NCI-H510A (cell line): ENCODE results near the gene CCDC69.
"Not testable (repeated sequence)": the region's sequence is repeated elsewhere in the genome, so short reads cannot be mapped to it uniquely, and the experiment has no call there.

ENCODE experiments used
- DNase-seq: peaks from one replicate; lab custom pipeline; 2025; lab: John Stamatoyannopoulos, UW

CCDC69 gene

DNA sequence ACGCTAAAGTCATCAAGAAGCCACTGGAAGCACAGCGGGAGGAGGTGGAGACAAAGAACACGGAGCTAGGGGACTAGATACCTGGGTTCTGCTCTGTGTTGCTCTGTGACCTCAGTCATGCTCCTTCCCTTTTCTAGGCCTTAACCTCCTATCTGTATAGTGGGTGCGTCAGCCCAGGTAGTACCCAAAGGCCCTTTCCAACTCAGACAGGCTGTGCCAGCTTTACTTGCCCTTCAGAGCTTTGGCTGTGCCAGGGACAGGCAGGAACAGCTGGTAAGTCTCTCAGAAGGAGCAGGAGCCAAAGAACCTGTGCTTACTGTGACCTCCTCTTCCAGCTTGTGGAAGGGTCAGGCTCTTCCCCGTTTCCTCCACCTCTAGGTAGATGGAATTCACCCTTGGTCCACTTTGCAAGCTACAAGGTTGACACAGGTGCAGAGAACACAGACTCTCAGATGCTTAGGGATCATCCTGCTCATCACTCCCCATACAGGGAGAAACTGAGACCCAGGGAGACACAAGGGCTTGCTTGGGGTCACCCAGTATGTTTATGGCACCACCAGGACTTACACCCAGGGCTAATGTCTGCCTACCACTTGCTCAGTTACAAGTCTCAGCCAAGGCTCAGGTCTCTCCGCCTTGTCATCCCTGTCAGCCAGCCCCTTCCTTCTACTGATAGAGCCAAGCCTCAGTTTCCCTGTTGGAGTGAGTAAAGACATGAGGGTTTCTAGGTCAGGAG is 1.7 kb downstream of the CCDC69 start:
- no peak for DNase-seq

DNA sequence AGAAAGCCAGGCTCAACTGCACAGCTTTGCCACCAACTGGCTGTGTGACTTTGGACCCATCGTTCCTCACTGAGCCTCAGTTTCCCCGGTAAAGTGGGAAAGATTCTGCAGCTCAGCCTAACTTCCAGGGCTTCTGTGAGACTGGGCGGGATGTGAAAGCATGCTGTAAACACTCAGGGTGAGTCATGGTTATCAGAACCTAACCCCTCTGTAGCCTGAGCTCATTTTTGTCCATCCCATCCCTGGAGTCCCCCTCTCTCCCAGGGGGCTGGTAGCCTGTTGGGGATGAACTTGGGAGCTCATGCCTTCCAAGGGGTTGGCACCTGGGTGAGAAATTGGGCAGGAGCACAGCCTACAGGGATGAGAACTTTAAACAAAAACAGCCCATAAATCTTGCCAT is 2.3 kb downstream of the CCDC69 start:
- DNase-seq = no peak

DNA sequence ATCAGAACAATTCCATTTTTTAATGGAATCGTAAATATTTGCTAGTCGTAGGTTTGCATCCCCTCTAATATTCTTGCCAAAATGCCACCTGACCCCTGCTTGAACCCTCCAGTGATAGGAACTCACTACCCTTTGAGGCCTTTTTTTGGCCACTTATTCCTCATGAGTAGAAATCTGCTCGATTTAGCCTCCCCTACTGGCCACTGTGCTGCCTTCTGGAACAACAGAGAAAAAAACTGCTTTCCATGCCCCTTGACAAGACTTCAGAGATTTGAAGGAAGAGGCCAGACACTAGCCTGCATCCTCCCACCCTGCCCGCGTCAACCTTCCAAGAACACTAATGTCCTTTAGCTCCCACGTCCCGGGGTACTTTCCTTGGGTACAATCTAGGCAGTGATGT is 4.1 kb downstream of the CCDC69 start:
- DNase-seq = no peak

DNA sequence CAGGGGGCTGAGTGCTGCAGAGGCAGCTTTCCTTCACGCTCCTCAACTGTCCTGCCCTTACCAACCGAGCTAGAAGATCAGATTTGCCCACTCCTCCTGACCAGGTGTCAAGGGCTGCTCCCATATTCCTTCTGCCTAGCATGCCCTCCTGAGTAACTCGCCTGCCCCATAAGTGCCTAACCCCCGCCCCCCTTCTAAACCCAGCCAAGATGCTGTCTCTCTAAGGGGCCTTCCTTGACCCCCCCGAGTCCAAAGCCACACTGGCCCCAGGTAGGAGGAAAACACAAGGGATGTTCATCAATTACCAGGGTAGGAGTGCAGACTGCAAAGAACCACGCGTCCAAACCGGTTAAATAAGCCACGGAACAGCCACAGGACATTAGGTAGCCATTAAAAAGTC is 4.8 kb downstream of the CCDC69 start:
- DNase-seq = no peak

DNA sequence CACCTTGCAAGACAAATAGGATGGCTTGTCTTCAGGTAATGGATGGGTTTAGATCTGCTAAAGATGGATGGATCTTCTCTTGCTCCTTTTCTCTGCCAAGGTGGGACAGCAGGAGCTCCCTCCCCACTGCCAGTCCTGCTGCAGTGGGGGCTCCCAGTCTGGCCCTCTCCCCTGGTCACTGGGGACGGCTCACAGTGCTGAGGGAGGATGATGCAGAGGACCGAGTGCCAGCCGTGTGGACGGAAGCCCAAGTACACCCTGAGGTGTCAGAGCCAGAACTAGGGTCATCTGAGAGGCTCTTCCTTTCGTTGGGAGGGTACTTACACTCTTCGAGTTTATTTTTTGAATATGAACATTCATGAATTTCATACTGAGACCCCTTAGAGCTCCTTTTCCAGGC is 5.7 kb downstream of the CCDC69 start:
- DNase-seq = no peak

DNA sequence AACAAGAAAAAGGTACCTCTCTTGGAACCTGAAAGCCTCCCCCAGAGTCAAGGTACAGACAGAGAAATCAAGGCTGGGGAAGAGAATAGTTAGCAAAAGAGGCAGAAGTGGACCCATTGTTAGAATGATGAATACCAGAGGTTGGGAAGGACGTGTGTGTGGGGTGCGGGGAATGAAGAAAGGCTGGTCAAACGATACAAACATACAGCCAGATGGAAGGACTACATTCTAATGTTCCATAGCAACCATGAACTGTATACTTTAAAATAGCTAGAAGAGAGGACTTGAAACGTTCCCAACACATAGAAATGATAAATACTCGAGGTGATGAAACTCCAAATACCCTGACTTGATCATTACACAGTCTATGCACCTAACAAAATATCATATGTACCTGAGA is 7.1 kb downstream of the CCDC69 start:
- DNase-seq = no peak

DNA sequence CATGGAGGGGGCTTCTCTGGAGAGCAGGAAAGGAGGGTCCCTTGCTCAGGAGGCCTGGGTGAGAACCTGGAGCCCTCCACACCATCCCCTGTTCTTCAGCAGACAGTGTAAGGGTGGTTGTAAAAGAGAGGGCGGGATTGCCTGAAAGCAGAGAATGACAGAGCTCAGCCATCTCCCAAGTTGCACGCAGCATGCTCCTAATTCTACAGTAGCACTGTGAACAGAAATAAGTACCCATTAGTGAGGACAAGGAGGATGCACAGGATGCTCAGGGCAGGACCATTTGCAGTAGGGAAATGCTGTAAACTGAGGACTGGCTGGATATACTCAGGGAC is 8.4 kb downstream of the CCDC69 start:
- no peak for DNase-seq

DNA sequence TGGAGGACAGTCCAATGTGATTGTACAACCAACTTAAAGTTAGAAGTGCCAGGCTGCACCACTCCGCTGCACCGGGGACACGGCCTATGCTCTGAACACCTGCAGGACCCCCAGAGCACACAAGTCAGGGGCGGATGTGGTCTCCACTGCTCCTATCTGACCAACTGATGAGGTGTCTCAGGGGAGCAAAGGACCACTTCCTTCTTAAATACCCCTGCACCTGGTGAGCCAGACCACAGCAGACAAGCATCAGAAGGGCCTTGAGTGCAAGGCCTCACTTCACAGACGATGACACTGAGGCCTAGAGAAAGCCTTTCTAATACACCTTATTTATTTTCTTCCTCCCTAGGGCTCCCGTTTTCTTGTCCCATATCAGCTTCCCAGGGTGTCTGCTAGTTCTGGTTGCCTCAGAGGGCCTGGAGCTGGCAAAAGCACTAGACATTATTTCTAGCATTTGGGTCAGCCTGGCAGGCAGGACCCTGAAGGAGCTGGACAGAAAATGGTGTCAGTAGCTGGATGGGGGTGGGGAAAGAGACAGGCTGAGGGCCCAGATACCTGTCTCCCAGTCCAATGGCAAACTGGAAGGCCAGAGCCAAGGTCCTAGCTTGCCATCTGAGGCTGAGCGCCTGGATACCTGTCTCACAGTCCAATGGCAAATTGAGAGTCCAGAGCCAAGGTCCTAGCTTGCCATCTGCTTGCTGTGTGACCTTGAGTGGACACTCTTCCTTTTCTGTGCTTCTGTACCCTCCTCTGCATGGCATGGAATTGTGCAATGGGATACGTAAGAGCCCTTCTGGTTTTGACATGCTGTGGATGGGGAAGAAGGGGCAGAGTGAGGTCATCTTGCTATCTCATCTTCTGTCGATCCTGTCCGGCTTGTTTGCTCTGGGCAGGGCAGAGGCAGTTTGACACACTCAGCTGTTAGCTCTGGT is 9.0 kb downstream of the CCDC69 start:
- no peak for DNase-seq

DNA sequence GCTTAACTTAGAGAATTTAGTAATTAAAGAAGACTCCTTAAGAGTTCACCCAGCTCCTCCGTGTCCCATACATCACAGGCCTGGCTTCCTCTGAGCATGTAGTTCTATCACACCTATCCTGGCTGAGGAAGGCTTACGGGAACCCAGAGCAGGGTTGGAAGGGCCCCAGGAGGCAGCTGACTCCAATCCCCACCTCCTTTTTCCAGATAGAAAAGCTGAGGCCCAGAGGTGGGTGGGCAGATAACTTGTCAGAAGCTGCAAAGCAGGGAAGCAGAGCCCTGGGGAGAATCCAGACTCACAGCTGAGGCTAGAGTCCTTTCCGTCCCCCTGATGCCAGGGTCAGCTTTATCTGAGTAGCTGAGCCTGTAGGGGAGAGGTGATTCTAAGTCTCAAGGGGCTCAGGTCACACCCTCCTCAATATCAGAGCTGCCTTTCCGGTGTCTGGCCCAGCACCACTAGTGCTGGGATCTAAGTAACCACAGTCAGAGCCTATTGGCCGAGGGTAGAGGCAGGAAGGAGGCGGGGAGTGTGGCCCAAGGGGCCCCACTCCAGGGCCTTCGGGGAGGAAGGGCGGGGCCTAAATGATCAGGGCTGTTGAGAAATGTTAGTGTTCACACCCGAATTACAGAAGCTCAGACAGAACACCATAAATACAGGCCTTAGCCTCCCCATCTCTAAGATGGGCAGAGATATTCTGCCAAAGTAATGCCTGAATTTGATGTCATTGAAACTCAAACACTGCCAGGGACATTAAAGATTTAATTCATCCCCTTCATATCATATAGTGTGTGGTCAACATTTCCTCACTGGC is 9.9 kb downstream of the CCDC69 start:
- no peak for DNase-seq

DNA sequence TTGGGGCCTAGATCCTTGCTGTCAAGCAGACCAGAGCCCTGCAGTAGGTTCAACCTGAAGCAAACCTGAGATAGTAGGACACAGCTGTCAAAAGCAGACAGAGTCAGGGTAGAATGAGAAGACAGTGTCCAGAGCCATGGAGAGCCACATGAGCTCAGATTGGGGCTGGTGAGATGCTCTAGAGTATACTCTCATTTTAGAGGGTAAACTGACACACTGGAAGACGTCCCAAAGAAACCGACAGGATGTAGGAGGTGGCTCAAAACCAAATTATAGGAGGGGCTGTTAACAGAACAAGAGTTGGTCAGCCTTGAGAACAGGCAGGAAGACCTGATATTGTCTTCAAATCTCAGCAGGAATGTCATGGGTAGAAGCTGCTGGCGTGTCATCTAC is 11.5 kb downstream of the CCDC69 start:
- no peak for DNase-seq

DNA sequence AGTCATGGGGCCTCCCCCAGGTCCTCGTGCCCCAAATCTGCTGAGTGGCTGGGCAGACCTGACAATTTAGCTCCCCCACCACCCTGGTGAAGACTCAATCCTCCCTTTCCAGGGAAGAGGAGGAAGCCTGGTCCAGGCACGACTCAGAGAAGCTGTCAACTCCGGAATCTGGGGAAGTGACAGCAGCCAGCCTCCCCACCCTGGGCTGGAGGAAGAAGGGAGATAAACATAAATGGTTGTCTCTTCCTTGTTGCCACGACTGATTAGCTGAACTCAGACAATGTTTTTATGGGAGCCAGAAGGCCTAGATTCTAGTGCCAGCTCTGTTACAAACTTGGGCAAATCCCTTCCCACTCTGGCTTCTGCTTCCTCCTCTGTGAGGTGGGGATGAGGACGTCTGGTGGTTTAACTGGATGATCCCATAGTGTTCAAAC is 15.4 kb downstream of the CCDC69 start:
- no peak for DNase-seq

DNA sequence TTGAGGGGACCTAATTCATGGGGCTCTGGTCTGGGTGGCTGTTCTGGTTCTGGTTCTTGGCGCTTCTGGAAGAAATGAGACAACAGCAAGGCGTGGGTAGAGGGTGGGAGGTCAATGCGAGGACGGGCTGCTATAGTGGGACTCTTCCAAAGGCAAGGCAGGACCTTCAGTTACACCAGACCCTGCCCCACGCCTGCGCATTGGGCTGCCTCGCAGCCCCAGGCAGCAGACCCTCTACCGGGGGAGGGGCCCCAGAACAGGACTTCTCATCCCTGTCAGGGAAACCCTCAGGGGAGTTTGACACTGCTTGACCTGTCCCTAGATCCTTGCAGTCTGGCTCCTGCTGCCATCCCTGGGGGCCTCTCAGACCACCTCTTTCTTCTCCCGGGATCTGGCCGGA is 18.5 kb downstream of the CCDC69 start:
- no peak for DNase-seq

DNA sequence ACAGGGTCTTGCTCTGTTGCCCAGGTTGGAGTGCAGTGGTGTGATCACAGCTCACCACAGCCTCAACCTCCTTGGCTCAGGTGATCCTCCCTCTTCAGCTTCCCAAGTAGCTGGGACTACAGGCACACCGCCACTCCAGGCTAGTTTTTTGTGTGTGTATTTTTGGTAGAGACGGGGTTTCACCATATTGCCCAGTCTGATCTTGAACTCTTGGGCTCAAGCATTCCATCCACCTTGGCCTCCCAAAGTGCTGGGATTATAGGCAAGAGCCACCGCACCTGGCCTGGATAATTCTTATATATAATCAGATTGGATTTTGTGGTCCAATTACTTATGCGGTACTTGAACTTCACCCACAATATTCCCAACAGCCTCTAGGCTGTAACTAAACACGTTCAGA is 19.8 kb downstream of the CCDC69 start:
- DNase-seq = no peak

DNA sequence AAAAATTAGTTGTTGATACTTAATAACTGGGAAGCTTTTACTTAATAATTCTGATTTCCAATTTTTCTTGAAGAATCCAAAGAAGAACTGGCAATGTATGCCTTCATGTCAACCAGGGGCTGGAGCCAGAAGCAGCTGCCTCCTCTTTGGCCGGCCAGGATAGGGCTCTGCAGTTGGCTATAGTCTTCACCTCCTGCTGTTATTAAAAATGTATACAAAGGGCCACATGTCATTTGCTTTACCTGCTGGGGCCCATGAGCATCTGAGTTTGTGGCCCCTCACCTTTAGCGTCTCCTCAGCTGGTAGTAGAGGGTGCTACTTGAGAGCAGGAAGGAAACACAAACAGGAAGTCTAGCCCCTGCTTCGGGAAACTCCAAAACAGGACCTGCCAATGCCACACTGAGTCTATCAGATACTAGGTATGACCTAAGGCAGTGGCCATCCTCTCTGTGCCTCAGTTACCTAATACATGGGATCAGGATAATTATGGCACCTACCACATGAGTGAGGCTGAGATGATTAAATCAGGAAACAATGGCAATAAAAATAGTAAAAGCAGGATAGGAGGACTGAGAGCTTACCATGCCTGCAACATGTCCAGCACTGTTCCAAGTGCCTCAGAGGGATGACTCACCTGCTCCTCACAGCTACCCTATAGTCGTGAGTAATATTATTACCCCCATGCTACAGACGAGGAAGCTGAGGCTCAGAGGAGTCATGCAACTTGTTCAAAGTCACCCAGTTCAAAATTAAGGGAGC is 21.3 kb downstream of the CCDC69 start:
- DNase-seq = no peak

DNA sequence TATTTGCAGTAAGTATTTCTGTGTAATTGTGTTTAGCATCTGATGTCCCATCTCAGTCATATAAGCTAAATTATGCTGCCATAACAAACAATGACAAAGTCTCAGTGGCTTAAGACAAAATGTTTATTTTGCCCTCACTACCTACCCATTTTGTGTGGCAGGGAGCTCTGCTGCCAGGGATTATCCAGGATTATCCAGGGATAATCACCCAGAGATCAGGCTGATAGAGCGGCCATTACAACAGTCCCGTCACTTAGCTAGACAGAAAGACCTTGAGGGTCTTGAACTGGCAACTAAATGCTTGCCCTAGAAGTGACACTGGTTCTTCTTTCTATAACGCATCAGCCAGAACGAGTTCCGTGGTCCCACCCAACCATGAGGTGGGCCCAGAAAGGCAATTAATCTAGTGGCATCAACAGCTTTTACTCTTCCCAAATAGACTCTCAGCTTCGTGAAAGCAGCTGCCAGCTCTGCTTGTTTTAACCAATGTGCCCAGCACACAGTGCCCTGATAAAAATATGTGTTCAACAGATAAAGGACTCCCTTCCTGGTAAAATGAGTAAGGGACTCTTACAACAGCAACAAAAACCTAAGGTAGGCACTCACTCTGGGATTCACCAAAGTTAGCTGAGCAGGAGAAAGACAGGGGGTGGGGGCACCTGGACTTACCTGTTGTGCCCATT is 22.8 kb downstream of the CCDC69 start:
- no peak for DNase-seq

DNA sequence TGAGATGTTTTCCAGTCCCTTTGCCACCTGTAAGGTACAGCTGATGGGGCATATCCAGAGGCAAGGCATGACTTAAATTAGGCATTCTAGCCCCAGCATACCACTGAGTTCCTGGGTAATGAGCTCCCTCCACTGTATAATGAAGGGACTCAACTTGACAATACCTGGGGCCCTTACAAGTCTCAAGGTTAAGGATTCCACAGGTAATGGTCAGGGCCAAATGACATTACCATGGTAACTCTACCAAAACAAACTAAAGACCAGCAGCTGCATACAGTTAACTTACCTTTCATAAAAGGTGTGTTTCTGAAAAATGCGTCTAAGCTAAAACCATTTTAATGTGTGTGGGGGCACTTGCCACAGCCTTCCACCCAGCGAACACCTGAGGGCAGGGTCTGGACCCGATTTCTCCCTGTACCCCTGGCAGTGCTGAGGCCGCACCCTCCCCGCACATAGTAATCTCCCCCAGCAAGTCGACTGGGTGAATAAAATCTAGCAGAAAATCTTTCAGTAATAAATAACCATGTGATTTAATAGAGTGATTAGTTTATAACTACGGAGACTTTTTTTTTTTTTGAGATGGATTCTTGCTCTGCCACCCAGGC is 24.2 kb downstream of the CCDC69 start:
- no peak for DNase-seq

DNA sequence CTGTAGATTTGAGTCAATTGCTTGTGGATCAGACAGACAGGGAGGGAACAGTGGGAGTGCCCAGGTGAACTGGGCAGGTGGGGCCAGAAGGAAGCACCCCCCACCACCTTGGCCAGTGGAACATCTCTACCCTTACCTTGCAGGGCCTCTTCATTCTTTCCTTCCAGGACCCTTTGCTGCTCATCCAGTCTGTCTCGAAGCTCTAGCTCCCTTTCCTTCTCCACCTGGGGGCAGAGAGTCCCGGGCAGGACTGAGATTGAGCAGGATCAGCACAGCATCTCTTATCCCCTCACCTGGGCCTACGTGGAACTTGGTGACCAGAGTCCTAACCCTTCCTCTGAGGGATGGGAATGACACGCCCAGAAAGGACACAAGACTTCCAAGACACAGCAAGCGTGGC is 25.0 kb downstream of the CCDC69 start:
- DNase-seq = no peak

DNA sequence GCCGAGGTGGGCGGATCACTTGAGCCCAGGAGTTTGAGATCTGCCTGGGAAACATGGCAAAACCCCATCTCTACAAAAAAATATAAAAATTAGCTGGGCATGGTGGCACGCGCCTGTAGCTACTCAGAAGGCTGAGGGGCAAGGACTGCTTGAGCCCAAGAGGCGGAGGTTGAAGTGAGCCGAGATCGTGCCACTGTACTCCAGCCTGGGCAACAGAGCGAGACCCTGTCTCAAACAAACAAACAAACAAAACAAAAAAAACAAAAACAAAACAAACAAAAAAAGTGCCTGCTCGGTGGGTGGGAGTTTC is 26.6 kb downstream of the CCDC69 start:
- not testable (repeated sequence) for DNase-seq

DNA sequence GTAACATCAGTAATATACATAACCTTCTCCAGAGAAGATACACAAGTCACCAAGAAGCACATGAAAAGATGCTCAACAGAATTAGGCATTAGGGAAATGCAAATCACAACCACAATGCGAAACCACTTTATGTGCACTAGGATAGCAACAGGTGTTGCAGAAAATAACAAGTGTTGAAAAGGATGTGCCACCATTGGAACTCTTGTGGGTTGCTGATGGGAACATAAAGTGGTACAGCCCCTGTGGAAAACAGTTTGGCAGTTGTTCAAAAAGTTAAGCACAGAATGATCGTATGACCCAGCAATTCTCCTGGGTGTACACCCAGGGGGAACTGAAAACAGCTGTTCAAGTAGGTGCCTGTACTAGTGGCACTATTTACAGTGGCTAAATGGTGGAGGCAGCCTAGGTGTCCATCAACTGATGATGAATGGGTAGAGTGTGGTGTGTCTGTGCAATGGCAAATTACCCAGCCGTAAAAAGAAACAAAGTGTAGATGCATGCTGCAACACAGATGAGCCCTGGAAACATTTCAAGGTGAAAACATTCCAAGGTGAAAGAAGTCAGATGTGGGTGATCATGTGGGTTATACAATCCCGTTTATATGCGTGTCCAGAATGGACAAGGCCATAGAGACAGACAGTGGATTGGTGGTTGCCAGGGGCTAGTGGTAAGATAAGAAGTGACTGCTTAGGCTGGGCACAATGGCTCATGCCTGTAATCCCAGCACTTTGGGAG is 27.2 kb downstream of the CCDC69 start:
- no peak for DNase-seq

DNA sequence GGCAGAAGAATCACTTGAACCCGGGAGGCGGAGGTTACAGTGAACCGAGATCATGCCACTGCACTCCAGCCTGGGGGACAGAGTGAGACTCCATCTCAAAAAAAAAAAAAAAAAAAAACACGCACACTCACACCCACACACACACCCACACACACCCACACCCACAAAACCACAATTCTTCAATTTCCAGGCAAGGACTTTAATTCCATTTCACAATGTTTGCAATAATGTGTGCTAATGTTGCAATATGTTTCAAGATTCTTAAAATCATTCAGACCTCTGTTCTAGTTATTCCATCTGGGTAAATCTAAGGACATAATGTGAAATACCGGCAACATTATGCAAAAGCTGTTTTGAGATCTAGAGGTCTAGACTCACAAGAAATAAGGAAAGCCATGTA is 28.3 kb downstream of the CCDC69 start:
- no peak for DNase-seq
